Retinal pigment epithelial cell (primary cell): ENCODE measurements around the gene GFAP.
A peak's percentile ranks its signal among the peaks of the same experiment; 100 is the strongest.

Experiments
- DNase-seq: peaks from one replicate; pipeline ENCODE4 v3.0.0-alpha.2; 2010; ENCODE audit warnings: low read depth
- H3K4me3 ChIP-seq: 2 replicates; pipeline ENCODE4 v1.5.1; 2011; ENCODE audit warnings: mild to moderate bottlenecking, low read length, control low read depth, moderate library complexity
- CTCF ChIP-seq: conservative IDR thresholded peaks from 2 replicates; pipeline ENCODE4 v1.5.1; 2011; ENCODE audit warnings: low read depth, low read length, control low read depth, inconsistent platforms

GFAP gene

DNA sequence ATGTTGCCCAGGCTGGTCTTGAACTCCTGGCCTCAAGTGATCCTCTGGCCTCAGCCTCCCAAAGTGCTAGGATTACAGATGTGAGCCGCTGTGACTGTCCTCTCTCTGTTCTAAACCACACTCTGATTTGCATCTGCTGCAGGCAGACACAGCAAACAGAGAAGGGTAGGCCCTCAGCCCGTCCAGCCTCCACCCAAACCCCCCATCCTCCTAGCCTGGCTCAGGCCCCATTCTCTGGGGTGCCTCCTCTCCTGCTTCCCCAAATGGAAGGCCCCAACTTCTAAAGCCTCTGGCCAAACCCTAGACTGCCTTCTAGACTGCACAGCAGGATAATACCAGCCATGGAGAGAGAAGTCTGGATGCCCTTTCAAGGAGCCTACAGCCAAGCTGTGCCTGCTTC is 4.1 kb upstream of the GFAP start:
- H3K4me3 ChIP-seq = no peak overlapping the region
- no peak for TF ChIP-seq CTCF
- no peak for DNase-seq

- no peak for DNase-seq
- no peak for TF ChIP-seq CTCF
- H3K4me3 ChIP-seq = no peak overlapping the region
Measured at GRCh38 chr17:44918006-44918405, 2.7 kb upstream of the GFAP start.

DNA sequence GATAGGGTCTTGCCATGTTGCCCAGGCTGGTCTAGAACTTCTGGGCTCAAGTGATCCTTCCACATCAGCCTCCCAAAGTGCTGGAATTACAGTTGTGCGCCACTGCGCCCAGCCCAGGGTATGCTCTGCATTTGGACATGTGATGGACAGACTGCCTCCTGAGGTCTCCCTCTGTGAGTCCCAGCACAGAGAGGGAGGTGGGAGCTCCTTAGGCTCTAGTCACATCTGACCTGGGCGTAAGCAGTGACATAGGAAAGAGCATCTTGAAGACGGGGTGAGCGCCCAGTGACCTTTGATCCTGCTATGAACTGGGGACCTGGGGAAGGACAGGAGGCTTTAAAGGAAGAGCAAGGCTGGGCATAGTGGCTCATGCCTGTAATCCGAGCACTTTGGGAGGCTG is 2.2 kb upstream of the GFAP start:
- no peak overlapping the region for H3K4me3 ChIP-seq
- TF ChIP-seq CTCF = no peak
- no peak for DNase-seq

DNA sequence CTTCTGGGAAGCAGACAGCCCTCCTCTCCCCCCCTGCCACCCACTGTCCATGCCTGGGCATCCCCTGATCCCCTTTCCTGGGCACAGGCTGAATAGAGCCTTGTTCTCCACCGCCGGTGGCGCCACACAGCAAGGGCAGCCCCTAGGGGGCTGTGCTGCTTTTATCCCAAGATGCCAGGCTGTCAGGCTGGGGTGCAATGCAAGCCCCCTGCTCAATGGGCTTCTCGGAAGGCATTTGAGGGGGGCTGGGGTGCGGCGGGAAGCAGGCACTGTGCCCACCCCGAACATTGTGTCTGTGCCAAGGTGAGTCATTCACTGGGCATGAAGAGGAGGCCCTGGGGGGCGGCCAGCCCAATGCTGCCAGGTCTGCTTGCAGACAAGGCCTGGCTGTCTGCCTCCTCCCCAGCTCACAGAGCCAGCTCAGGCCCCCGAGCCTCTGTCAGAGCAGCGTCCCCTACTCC is 1.5 kb upstream of the GFAP start:
- H3K4me3 ChIP-seq = no peak overlapping the region
- peak; percentile 44 for TF ChIP-seq CTCF
- DNase-seq = no peak

- no peak for DNase-seq
- H3K4me3 ChIP-seq = no peak overlapping the region
- TF ChIP-seq CTCF = no peak
Measured at GRCh38 chr17:44915862-44916780, 821 bp upstream of the GFAP start.

DNA sequence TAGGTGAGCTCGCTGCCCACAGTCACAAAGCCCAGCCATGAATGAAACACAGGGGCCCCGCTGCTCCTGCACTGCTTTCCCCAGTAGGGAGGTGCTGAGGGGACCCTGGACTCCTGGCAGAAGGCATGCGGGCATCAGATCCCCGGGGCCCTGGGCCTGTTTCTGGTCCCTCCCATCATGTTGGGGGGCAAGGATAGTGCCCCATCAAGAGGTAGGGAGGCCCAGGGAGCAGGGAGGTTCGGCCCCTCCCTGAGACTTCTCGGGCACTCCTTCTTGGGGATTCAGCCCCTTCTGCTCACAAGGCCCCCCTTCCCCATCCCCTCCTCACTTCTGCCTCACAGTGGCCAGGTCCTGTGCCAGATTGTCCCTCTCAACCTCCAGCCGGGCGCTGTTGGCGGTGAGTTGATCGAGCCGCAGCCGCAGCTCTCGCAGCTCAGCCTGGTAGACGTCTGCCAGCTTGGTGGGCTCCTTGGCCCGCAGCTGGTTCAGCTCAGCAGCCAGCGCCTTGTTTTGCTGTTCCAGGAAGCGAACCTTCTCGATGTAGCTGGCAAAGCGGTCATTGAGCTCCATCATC is 515 bp downstream of the GFAP start:
- DNase-seq = no peak
- TF ChIP-seq CTCF = no peak
- no peak overlapping the region for H3K4me3 ChIP-seq

DNA sequence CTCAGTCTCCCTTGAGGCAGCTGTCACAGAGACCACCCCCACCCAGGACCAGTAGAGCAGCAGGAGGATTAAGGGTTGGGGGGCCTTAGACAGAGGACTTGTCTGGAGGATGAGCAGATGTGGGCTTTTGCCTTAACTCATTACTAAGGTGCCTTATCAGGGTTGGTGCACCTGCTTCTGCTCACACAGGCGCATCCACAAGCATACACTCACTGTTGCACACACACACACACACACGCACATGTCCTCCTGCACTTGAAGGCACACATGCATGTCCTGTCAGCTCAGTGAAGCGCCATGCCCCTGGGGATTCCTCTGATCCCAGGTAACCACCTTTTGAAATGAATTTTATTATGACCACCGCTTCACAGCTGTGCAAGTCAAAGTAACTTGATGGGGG is 1.2 kb downstream of the GFAP start:
- no peak for DNase-seq
- no peak overlapping the region for H3K4me3 ChIP-seq
- TF ChIP-seq CTCF = no peak
